Neuronal stem cell (in vitro differentiated cells): ENCODE data around the gene CHST12.
A peak's percentile ranks its signal among the peaks of the same experiment; 100 is the strongest.

Experiments
- DNase-seq: peaks from one replicate; pipeline ENCODE4 v3.0.0-alpha.2; 2013; ENCODE audit warnings: low spot score
- H2AFZ ChIP-seq: one replicate; pipeline ENCODE4 v1.6.1; 2013; ENCODE audit warnings: mild to moderate bottlenecking, low read length, inconsistent platforms
- H2AK5ac ChIP-seq: 2 replicates; pipeline ENCODE4 v1.6.1; 2013; ENCODE audit warnings: low read depth, mild to moderate bottlenecking, inconsistent platforms, low read length, moderate library complexity, mixed read lengths
- H2BK120ac ChIP-seq: 2 replicates; pipeline ENCODE4 v1.6.1; 2013; ENCODE audit warnings: low read depth, mild to moderate bottlenecking, inconsistent platforms, low read length, moderate library complexity, mixed read lengths
- H2BK12ac ChIP-seq: one replicate; pipeline ENCODE4 v1.6.1; 2013; ENCODE audit warnings: low read length, inconsistent platforms
- H2BK15ac ChIP-seq: 2 replicates; pipeline ENCODE4 v1.6.1; 2013; ENCODE audit warnings: mild to moderate bottlenecking, low read length, inconsistent platforms, mixed read lengths
- H2BK5ac ChIP-seq: one replicate; pipeline ENCODE4 v1.6.1; 2013; ENCODE audit warnings: inconsistent platforms, mild to moderate bottlenecking, low read length, moderate library complexity
- H3K14ac ChIP-seq: one replicate; pipeline ENCODE4 v1.6.1; 2013; ENCODE audit warnings: low read length, inconsistent platforms
- H3K18ac ChIP-seq: 2 replicates; pipeline ENCODE4 v1.6.1; 2013; ENCODE audit warnings: low read length, inconsistent platforms
- H3K23ac ChIP-seq: 2 replicates; pipeline ENCODE4 v1.6.1; 2013; ENCODE audit warnings: low read depth, mild to moderate bottlenecking, mixed read lengths, low read length, inconsistent platforms; ENCODE audit not compliant: poor library complexity
- H3K27ac ChIP-seq: replicated peaks from 3 replicates; pipeline ENCODE4 v1.5.1; 2013; ENCODE audit warnings: low read length, inconsistent platforms
- H3K27me3 ChIP-seq, 3 experiments: 2 replicates each; pipeline ENCODE4 v1.6.1; 2013; ENCODE audit warnings: low read length in 3 of 3, mild to moderate bottlenecking in 2 of 3, inconsistent platforms in 1 of 3, low read depth in 1 of 3, mixed read lengths in 1 of 3, moderate library complexity in 1 of 3; ENCODE audit not compliant: control insufficient read depth in 3 of 3, insufficient read depth in 3 of 3
- H3K36me3 ChIP-seq, 2 donors: replicated peaks in 1 of 2; 2 replicates each; pipeline ENCODE4 v1.6.1; 2013; ENCODE audit warnings: low read length in 2 of 2; ENCODE audit not compliant: control insufficient read depth in 2 of 2, insufficient read depth in 2 of 2
- H3K4ac ChIP-seq: 2 replicates; pipeline ENCODE4 v1.6.1; 2013; ENCODE audit warnings: inconsistent platforms, mild to moderate bottlenecking, low read length, moderate library complexity
- H3K4me1 ChIP-seq, 2 donors: 1 replicate in 1 of 2; 2 replicates in 1 of 2; pipeline ENCODE4 v1.6.1; 2013; ENCODE audit warnings: low read length in 2 of 2, low read depth in 1 of 2; ENCODE audit not compliant: control insufficient read depth in 2 of 2, insufficient read depth in 1 of 2
- H3K4me2 ChIP-seq: one replicate; pipeline ENCODE4 v1.6.1; 2013; ENCODE audit warnings: mild to moderate bottlenecking, low read length, inconsistent platforms; ENCODE audit not compliant: insufficient read depth, poor library complexity, severe bottlenecking
- H3K4me3 ChIP-seq, 2 donors: 2 replicates each; pipeline ENCODE4 v1.5.1; 2013; ENCODE audit warnings: low read length in 2 of 2, mild to moderate bottlenecking in 2 of 2, inconsistent platforms in 1 of 2, moderate library complexity in 1 of 2
- H3K79me1 ChIP-seq: one replicate; pipeline ENCODE4 v1.6.1; 2013; ENCODE audit warnings: low read depth, mild to moderate bottlenecking, inconsistent platforms, low read length, moderate library complexity
- H3K9ac ChIP-seq: one replicate; pipeline ENCODE4 v1.6.1; 2013; ENCODE audit warnings: mild to moderate bottlenecking, low read depth, low read length, inconsistent platforms; ENCODE audit not compliant: poor library complexity
- H3K9me3 ChIP-seq, 2 donors: replicated peaks in 1 of 2; 2 replicates each; pipeline versions ENCODE3 to v1.6.1; 2013; ENCODE audit warnings: low read length in 2 of 2, mild to moderate bottlenecking in 2 of 2, inconsistent platforms in 1 of 2, low read depth in 1 of 2, mixed read lengths in 1 of 2, moderate library complexity in 1 of 2; ENCODE audit not compliant: control insufficient read depth in 2 of 2, insufficient read depth in 1 of 2
- H4K8ac ChIP-seq: one replicate; pipeline ENCODE4 v1.6.1; 2013; ENCODE audit warnings: low read depth, mild to moderate bottlenecking, inconsistent platforms, low read length, moderate library complexity
- H4K91ac ChIP-seq: one replicate; pipeline ENCODE4 v1.6.1; 2013; ENCODE audit warnings: low read length, low read depth, mild to moderate bottlenecking, inconsistent platforms; ENCODE audit not compliant: poor library complexity
- WGBS, 2 donors: extraction: QIAGEN DNeasy Blood & Tissue Kit; methylation state at CpG; one replicate each; pipeline ENCODE4 v1.1.7; 2013; ENCODE audit warnings: missing lambda C conversion rate in 2 of 2, mixed read lengths in 1 of 2; ENCODE audit not compliant: insufficient read length in 2 of 2, insufficient replicate concordance in 1 of 2; ENCODE audit errors: extremely low coverage in 2 of 2; 5-methylcytosine and 5-hydroxymethylcytosine counted together

Gene CHST12

DNA sequence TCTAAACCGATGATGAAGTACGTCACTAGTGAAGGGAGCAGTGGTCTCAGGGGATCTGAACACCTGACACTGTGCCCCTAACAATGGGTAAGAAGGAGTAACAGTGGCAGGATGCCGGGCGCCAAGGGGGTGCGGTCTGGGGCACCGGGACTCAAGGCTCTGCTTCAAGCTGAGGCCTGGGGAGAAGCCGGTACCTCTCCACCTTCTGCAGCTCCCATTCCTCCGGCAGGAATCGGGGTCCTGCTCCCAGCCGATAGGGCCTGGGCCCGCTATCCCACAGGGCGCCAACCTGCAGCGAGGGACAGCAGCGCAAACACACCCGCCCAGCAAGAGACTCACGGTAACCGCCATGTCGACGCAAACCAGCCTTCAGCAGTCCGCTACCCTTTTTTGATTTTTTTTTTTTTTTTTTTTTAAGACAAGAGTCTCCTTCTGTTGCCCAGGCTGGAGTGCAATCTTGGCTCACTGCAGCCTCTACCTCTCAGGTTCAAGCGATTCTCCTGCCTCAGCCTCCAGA lies 8.8 kb upstream of the CHST12 start:
- H3K4ac ChIP-seq: no peak overlapping the region
- no peak overlapping the region for H4K8ac ChIP-seq
- H2AK5ac ChIP-seq: peak overlapping the region; percentile 11
- H3K18ac ChIP-seq: peak overlapping the region; percentile 13
- no peaks in the 10 kb centered on the region for H3K27me3 ChIP-seq
- no peak overlapping the region for H3K4me2 ChIP-seq
- H2BK120ac ChIP-seq: no peak overlapping the region
- H2BK5ac ChIP-seq: no peak overlapping the region
- WGBS, 2 donors: no CpG with 5 or more reads among the region's 21 CpGs
- H3K4me3 ChIP-seq: no peak overlapping the region
- H3K23ac ChIP-seq: no peak overlapping the region
- H3K9me3 ChIP-seq: no peaks in the 10 kb centered on the region
- H3K14ac ChIP-seq: peak overlapping the region; percentile 56
- H4K91ac ChIP-seq: no peak overlapping the region
- peak overlapping the region; percentile 22 for H2BK12ac ChIP-seq
- no peak for DNase-seq
- H2AFZ ChIP-seq: no peak overlapping the region
- H3K79me1 ChIP-seq: peaks cover 2% of the 10 kb centered on the region
- no peak overlapping the region for H2BK15ac ChIP-seq
- no peak overlapping the region for H3K9ac ChIP-seq
- H3K36me3 ChIP-seq: no peaks in the 10 kb centered on the region
- H3K27ac ChIP-seq: no peak overlapping the region
- H3K4me1 ChIP-seq: peaks cover 7 to 8% of the 10 kb centered on the region in 2 donors

GRCh38 chr7:2398506-2398905 lies 4.9 kb upstream of the CHST12 start:
- H3K9ac ChIP-seq: no peak overlapping the region
- H2BK15ac ChIP-seq: no peak overlapping the region
- H2BK120ac ChIP-seq: no peak overlapping the region
- no peak overlapping the region for H3K14ac ChIP-seq
- H3K4me2 ChIP-seq: no peak overlapping the region
- no peak overlapping the region for H3K4me3 ChIP-seq
- peak overlapping the region; percentile 64 for H4K91ac ChIP-seq
- no peak overlapping the region for H2BK5ac ChIP-seq
- H3K23ac ChIP-seq: peak overlapping the region; percentile 43
- no peak overlapping the region for H3K18ac ChIP-seq
- no peak overlapping the region for H2BK12ac ChIP-seq
- peak overlapping the region; percentile 53 for H2AK5ac ChIP-seq
- no peak overlapping the region for H3K27ac ChIP-seq
- H3K79me1 ChIP-seq: no peaks in the 10 kb centered on the region
- no peaks in the 10 kb centered on the region for H3K9me3 ChIP-seq
- no peaks in the 10 kb centered on the region for H3K36me3 ChIP-seq
- H3K27me3 ChIP-seq: no peaks in the 10 kb centered on the region
- no peak for DNase-seq
- peaks cover 5 to 10% of the 10 kb centered on the region in 2 donors for H3K4me1 ChIP-seq
- no CpG with 5 or more reads among the region's 4 CpGs for WGBS, 2 donors
- H3K4ac ChIP-seq: no peak overlapping the region
- H4K8ac ChIP-seq: no peak overlapping the region
- H2AFZ ChIP-seq: no peak overlapping the region

DNA sequence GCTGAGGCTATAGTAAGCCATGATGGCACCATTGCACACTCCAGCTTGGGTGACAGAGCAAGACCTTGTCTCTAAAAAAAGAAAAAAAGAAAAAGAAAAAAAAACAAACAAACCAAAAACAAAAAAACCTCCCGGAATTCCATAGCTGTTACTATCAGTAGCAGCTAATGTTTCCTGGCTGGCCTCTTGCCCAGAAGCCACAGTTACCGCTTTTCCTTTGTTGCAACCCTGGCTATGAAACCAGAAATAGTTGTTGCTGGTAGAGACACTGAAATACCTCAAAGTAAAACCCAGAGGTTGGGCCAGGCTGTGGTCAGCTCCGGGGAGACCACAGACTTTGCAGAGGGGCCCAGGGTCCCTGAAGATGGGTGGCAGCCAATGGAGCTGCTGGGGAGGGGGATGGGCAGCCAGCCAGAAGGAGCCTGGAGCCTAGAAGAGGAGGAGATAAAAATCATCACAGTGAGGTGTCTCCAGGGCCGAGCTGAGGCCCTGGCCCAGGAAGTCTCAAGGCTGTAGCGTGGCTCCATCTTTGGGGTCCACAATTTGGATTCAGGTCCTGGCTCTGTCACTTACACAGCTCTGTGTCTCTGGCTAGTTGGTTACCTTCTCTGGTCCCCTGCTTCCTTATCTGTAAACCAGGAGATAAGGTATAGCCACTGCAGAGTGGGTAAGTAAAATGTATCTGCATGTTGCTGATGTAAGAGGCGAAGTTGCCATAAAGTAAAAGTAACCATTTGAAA lies 3.4 kb upstream of the CHST12 start:
- peaks cover 0 to 2% of the 10 kb centered on the region in 2 donors for H3K36me3 ChIP-seq
- no peak overlapping the region for H3K23ac ChIP-seq
- H3K9me3 ChIP-seq: peaks cover 0 to 2% of the 10 kb centered on the region in 2 donors
- H3K4ac ChIP-seq: no peak overlapping the region
- H2AK5ac ChIP-seq: no peak overlapping the region
- H3K18ac ChIP-seq: peak overlapping the region; percentile 15
- peak overlapping the region; percentile 89 for H2BK12ac ChIP-seq
- no peak overlapping the region for H2BK15ac ChIP-seq
- peaks cover 13 to 16% of the 10 kb centered on the region in 2 donors for H3K4me1 ChIP-seq
- H3K4me2 ChIP-seq: no peak overlapping the region
- DNase-seq: no peak
- H4K91ac ChIP-seq: no peak overlapping the region
- no peaks in the 10 kb centered on the region for H3K79me1 ChIP-seq
- H2BK120ac ChIP-seq: no peak overlapping the region
- peak overlapping the region; percentile 97 for H2AFZ ChIP-seq
- H4K8ac ChIP-seq: peak overlapping the region; percentile 48
- no peak overlapping the region for H3K14ac ChIP-seq
- no CpG with 5 or more reads among the region's 6 CpGs for WGBS, 2 donors
- H3K9ac ChIP-seq: no peak overlapping the region
- H3K27ac ChIP-seq: peak overlapping the region; percentile 32
- H3K27me3 ChIP-seq: no peaks in the 10 kb centered on the region
- no peak overlapping the region for H2BK5ac ChIP-seq
- no peak overlapping the region for H3K4me3 ChIP-seq

DNA sequence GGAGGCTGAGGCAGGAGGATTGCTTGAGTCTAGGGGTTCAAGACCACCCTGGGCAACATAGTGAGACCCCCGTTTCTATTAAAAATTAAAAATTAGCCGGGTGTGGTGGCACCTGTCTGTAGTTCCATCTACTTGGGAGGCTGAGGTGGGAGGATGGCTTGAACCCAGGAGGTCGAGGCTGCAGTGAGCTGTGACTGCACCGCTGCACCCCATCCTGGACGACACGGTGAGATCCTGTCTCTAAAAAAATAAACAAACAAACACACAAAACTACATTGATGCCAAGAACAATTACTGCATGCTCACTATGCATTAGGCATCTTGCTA lies 761 bp upstream of the CHST12 start:
- Histone ChIP-seq H3K9ac (no peak overlapping the region), H3K14ac (no peak overlapping the region), H3K79me1 (peaks cover 6% of the 10 kb centered on the region), H2BK120ac (no peak overlapping the region), H3K27ac (no peak overlapping the region), H2BK5ac (no peak overlapping the region), H2AK5ac (no peak overlapping the region), H2BK12ac (no peak overlapping the region), H2AFZ (no peak overlapping the region), H2BK15ac (no peak overlapping the region), H3K36me3 (peaks cover 0 to 2% of the 10 kb centered on the region in 2 donors), H4K8ac (no peak overlapping the region), H3K18ac (no peak overlapping the region), H3K27me3 (no peaks in the 10 kb centered on the region), H3K4me2 (peak overlapping the region; percentile 55), H3K9me3 (peaks cover 0 to 2% of the 10 kb centered on the region in 2 donors), H3K4me1 (peaks cover 15 to 16% of the 10 kb centered on the region in 2 donors), H4K91ac (no peak overlapping the region), H3K23ac (no peak overlapping the region), H3K4me3 (peak overlapping the region; percentile 71 to 77), H3K4ac (no peak overlapping the region)
- no CpG with 5 or more reads among the region's 6 CpGs for WGBS, 2 donors
- DNase-seq: no peak
